HEK293T (cell line): ENCODE results near the gene ITGB7.

Source experiments
- CTCF ChIA-PET: fragments of 350-600 bp; formaldehyde crosslinking; extraction: SDS; loops from one replicate; lab custom pipeline; 2021; ENCODE audit warnings: antibody characterized with exemption, inconsistent platforms; lab: Yijun Ruan, JAX
- POLR2A ChIA-PET: fragments of 350-600 bp; formaldehyde crosslinking; extraction: SDS; loops from one replicate; lab custom pipeline; 2020; ENCODE audit warnings: antibody characterized with exemption, inconsistent platforms; lab: Yijun Ruan, JAX
- DNase-seq: peaks from one replicate; pipeline ENCODE4 v3.0.0; 2012; ENCODE audit warnings: mixed read lengths; ENCODE audit errors: extremely low spot score
- ARNT ChIP-seq: fragments of 450-650 bp; IDR thresholded peaks from 2 replicates; pipeline ENCODE4 v1.6.1; 2017; ENCODE audit warnings: mild to moderate bottlenecking
- BHLHE40 ChIP-seq: fragments of 450-650 bp; IDR thresholded peaks from 2 replicates; pipeline ENCODE4 v1.6.1; 2016; ENCODE audit warnings: mild to moderate bottlenecking, moderate library complexity, borderline replicate concordance
- CTBP1 ChIP-seq: fragments of 450-650 bp; IDR thresholded peaks from 2 replicates; pipeline ENCODE4 v1.6.1; 2016; ENCODE audit warnings: borderline replicate concordance
- ELF4 ChIP-seq: fragments of 450-650 bp; IDR thresholded peaks from 2 replicates; pipeline ENCODE4 v1.6.1; 2017; ENCODE audit warnings: antibody characterized with exemption
- FOXA1 ChIP-seq: fragments of 450-650 bp; IDR thresholded peaks from 2 replicates; pipeline ENCODE4 v1.6.1; 2016; ENCODE audit warnings: mild to moderate bottlenecking
- FOXK2 ChIP-seq: fragments of 450-650 bp; IDR thresholded peaks from 2 replicates; pipeline ENCODE4 v1.6.1; 2016; ENCODE audit warnings: mild to moderate bottlenecking
- FOXM1 ChIP-seq: fragments of 450-650 bp; IDR thresholded peaks from 2 replicates; pipeline ENCODE4 v1.6.1; 2017; ENCODE audit warnings: mild to moderate bottlenecking, borderline replicate concordance
- HDGF ChIP-seq: fragments of 450-650 bp; IDR thresholded peaks from 2 replicates; pipeline ENCODE4 v1.6.1; 2017; ENCODE audit warnings: antibody characterized with exemption, borderline replicate concordance
- L3MBTL2 ChIP-seq: fragments of 450-650 bp; conservative IDR thresholded peaks from 2 replicates; pipeline ENCODE4 v1.6.1; 2016; ENCODE audit warnings: mild to moderate bottlenecking
- LEF1 ChIP-seq: fragments of 450-650 bp; IDR thresholded peaks from 2 replicates; pipeline ENCODE4 v1.6.1; 2017; ENCODE audit warnings: mild to moderate bottlenecking, borderline replicate concordance
- NFRKB ChIP-seq: fragments of 450-650 bp; IDR thresholded peaks from 2 replicates; pipeline ENCODE4 v1.6.1; 2016; ENCODE audit warnings: mild to moderate bottlenecking, moderate library complexity
- SP1 ChIP-seq: fragments of 450-650 bp; IDR thresholded peaks from 2 replicates; pipeline ENCODE4 v1.6.1; 2017
- SUZ12 ChIP-seq: fragments of 450-650 bp; IDR thresholded peaks from 2 replicates; pipeline ENCODE4 v1.6.1; 2016; ENCODE audit warnings: mild to moderate bottlenecking
- TARDBP ChIP-seq: fragments of 450-650 bp; IDR thresholded peaks from 2 replicates; pipeline ENCODE4 v1.6.1; 2016
- ZNF384 ChIP-seq: fragments of 450-650 bp; IDR thresholded peaks from 2 replicates; pipeline ENCODE4 v1.6.1; 2016
- TF ChIP-seq, protein P1 (sequence below): fragments of 450-650 bp; IDR thresholded peaks from 2 replicates; pipeline ENCODE4 v1.6.1; 2016

The ITGB7 gene

DNA sequence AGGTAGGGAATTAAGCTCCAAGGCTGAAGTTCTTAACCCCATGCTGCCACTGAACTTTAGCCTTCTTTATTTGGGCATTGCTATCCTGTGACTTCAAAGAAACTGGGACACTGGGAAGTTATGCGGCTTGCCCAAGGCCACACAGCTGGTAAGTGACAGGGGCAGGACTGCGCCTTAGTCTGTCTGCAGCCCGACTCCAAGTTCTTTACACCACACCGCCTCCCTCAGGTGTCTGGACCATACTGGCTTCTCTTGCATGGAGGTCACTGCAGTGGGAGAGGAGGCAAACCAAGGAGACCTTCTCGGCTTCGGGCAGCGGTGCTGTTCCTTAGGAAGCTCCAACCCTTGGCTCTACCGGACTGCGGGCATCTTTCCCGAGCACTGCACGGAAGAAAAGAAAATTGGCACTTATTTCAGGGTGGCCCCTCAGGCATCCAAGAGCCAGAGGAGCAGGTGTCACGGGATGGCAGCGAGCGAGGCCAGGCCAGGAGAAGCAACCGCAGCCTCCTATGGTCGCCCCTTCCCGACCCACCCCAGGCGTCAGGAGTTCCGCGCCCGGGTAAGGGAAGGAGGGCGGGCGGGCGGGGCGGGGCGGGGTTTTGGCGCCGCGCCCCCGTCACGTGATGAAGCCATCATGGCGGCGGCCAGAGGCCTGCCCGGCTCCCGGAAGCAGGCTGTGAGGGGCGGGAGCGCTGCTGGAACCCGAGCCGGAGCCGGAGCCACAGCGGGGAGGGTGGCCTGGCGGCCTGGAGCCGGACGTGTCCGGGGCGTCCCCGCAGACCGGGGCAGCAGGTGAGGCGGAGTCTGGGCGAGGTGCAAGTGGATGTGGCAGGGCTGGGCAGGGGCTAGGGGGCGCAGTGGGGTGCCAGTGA lies 44.7 kb upstream of the ITGB7 start:
- DNase-seq: peak; percentile 91
- ChIA-PET POLR2A (interaction anchor here (0.6 to 2.3 kb wide), 13 partner anchors 10 to 71 kb away, joined by 3 to 20 read pairs (median 5); partner anchors contain the start of genes CSAD, ESPL1, PFDN5 and ZNF740), CTCF (interaction anchor here (0.6 to 1.4 kb wide), 4 partner anchors 16 to 172 kb away, joined by 3 to 20 read pairs (median 4); partner anchors contain the start of gene AMHR2)
- TF ChIP-seq LEF1 (no peak), L3MBTL2 (no peak; the same call in 1 of the 2 replicates), ELF4 (peak; percentile 71)

DNA sequence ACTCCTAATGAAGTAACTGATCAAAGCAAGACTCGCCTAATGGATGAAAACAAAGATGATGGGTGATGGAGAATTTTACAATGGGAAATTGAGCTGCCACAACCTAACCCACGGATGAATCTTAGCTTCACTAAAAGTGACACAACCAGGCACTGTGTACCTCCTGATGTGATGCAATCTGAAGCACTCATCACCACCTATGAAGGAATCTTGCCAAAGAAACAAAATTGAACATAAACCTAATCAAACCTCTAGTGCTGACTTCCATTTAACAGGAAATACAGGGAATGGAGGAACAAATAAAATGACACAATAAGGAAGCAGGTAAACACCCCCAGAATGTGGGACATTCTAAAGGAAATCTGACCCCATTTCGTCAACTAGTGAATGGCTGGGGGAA lies 38.2 kb upstream of the ITGB7 start:
- ChIA-PET POLR2A (no interaction called here), CTCF (no interaction called here)
- TF ChIP-seq TARDBP: no peak
- TF ChIP-seq BHLHE40: no peak
- no peak for TF ChIP-seq NFRKB
- no peak for TF ChIP-seq FOXM1
- no peak for TF ChIP-seq FOXK2
- TF ChIP-seq ZNF384: no peak
- TF ChIP-seq HDGF: no peak
- no peak for TF ChIP-seq SP1
- TF ChIP-seq ARNT: no peak
- DNase-seq: no peak

DNA sequence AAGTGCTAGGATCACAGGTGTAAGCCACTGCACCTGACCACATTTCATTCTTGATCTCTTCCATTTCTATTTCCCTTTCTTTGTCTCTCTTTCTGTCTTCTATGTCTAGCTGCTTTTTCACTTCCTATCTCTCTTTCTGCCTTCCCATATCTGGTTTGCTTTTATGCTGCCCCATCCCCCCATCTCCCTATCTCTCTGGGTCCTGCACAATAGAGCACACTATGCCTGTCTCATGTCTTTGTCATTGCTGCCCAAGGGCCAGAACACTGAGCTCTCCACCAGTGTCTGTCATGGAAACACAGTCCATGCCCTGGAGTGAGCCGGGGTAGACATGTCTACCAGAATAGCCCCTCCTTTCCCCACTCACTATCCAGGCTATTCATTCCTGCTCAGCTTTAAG lies 37.3 kb upstream of the ITGB7 start:
- TF ChIP-seq FOXK2 (no peak), TARDBP (no peak), SUZ12 (no peak), FOXA1 (no peak), ELF4 (no peak), FOXM1 (no peak), NFRKB (no peak), SP1 (no peak), L3MBTL2 (no peak), BHLHE40 (no peak), HDGF (no peak), CTBP1 (no peak), ZNF384 (no peak), ARNT (no peak), LEF1 (no peak)
- TF ChIP-seq, protein P1, sequence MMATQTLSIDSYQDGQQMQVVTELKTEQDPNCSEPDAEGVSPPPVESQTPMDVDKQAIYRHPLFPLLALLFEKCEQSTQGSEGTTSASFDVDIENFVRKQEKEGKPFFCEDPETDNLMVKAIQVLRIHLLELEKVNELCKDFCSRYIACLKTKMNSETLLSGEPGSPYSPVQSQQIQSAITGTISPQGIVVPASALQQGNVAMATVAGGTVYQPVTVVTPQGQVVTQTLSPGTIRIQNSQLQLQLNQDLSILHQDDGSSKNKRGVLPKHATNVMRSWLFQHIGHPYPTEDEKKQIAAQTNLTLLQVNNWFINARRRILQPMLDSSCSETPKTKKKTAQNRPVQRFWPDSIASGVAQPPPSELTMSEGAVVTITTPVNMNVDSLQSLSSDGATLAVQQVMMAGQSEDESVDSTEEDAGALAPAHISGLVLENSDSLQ: no peak
- POLR2A ChIA-PET: no interaction called here
- no peak for DNase-seq
- CTCF ChIA-PET: interaction anchor here (0.8 to 1.4 kb wide), 2 partner anchors 23 to 31 kb away, joined by 3 to 5 read pairs; partner anchors contain the start of gene ESPL1

DNA sequence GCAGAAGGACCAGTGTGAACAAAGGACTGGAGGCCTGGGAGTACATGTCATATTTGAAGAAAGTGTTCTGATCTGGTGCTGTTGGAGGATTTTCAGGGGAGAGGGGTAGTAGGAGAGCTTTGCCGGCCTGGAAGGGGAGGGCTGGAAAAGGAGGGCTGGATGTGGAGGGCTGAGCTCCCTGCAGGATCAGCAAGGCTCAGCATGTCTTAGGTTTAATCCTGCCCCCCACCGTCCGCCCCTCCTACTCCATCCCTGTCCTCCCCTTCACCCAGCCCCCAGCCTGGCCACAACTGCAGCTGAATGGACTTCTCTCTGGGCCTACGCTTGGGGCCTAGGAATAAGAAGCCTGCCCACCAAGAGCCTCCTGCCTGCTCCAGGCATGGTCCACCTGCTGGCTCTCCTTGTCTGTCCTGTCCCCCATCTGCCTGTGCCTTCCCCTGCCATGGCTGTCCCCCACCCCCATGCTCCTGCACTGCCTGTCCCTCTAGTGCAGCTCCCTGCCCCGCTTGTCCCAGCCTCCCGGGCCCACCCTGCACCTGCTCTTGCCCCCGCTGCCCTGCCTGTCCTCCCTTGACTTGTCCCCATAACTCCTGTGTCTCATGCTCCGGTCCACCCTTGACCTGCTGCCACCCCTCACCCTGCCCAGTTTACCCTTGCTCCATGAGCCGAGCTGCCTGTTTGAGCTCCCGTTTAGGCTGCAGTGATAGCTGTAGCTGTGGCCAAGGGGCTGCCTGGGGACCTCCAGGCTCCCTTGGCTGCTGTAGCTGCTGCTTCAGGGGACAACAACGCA lies 34.8 kb upstream of the ITGB7 start:
- ChIA-PET POLR2A (interaction anchor here (1.0 kb wide), 1 partner anchor 10 kb away, joined by 3 read pairs; a partner anchor contains a TSS), CTCF (interaction anchor here (0.5 to 1.7 kb wide), 4 partner anchors 28 to 49 kb away, joined by 3 to 7 read pairs (median 4); no protein-coding TSS in a partner anchor)
- no peak for DNase-seq
- TF ChIP-seq SP1 (no peak), ZNF384 (no peak), LEF1 (no peak), ELF4 (no peak), L3MBTL2 (no peak), CTBP1 (no peak), BHLHE40 (no peak), ARNT (no peak), FOXA1 (no peak), TARDBP (no peak), SUZ12 (no peak), FOXK2 (no peak), HDGF (no peak), NFRKB (no peak), FOXM1 (no peak)
- TF ChIP-seq, protein P1: no peak

DNA sequence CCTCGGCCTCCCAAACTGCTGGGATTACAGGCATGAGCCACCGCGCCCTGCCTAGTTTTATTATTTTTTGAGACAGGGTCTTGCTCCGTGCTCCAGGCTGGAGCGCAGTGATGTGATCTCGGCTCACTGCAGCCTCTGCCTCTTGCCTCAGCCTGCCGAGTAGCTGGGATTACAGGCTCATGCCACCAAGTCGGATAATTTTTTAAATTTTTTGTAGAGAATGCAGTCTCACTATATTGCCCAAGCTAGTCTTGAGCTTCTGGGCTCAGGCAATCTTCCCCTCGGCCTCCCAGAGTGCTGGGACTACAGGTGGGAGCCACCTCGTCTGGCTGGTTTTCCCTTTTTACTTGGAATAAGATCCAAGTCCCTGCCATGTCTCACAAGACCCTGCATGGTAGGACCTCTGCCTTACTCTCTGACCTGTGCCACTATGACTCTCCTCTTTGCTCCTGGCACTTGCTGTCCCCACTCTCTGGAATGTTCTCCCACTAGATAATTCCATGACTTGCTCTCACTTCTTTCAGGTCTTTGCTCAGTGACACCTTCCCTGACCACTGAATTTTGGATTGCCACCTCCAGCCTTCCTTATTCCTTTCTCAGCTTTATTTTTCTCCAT lies 32.7 kb upstream of the ITGB7 start:
- CTCF ChIA-PET: interaction anchor here (0.6 kb wide), 1 partner anchor 228 kb away, joined by 3 read pairs; no protein-coding TSS in a partner anchor
- TF ChIP-seq FOXK2 (no peak), SUZ12 (no peak), ELF4 (no peak), CTBP1 (no peak), NFRKB (no peak), FOXM1 (no peak), LEF1 (no peak)
- POLR2A ChIA-PET: no interaction called here
- no peak for DNase-seq
